DMS153 treated with DMSO at 0.1 percent for 48 hours (cell line): Measurements from ENCODE around the gene SH3D19.
"Not testable (repeated sequence)": the region's sequence is repeated elsewhere in the genome, so short reads cannot be mapped to it uniquely, and the experiment has no call there.

Source experiments
- DNase-seq: peaks from one replicate; lab custom pipeline; 2025; ENCODE audit not compliant: unreplicated experiment; lab: John Stamatoyannopoulos, UW

SH3D19 gene

DNA sequence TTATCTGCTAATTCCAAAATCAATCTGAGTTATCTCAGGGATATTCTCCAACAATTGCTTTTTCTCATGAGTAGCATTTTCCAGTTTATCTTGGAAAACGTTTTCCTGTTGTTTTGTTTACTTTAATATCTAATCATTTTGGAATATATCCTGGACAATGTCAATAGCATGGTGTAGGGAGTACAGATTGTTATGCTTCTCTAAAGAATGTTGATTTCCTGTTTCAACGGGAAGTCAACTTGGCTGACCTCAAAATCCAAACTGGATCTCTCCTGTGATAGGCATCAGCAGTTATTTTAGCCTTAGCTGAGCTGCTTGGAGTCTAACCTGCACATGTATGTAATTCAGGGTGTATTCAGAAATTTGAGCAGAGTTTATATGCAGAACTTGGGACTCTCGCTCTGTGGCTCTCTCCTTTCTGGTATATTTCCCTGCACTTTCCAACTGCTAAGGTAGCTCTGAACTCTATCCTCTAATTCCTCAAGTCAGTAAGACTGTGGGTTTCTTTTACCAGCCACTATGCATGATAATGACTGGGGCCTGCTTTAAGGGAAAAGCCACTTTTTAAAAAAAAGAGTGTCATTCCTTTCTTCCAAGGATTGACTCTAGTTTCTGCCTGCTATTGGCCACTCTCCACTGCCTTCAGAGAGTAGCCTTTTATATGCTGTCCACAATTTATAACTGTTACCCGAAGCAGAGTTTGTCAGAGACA, 40.7 kb downstream of the SH3D19 start:
- DNase-seq: no peak

DNA sequence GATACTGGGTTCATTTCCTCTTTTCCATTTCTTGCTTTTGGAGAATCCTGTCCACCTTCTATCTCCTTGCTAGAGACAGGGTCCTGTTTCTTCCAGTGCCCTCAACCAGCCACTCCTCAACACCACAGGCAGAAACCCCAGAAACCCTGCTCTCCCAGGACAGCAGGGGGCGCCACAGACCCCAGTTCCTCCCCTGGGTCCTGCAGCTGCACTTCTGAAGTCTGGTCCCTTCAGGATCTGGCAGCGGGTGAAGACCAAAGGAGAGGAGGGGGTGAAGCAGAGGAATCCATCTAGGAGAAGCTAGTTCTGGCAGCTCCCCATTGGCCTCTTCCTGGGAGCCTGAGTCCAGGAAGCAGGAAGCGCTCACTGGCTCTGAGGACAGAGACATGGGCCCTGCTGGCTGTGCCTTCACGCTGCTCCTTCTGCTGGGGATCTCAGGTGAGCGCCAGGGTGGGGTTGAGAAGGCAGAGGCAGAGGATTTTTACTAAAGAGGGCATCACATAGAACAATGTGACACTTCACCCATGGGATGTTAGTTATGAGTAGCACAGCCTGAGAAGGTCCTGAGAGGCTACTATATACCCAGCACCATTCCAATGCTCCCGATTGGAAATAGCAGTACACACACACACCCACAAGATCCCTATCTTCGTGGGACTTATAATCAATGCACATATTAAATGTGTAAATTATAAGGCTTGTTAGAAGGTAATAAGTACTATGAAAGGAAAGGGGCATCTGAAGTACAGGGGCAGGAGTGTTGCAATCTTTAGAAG, 48.4 kb downstream of the SH3D19 start, which contains the start of gene PRSS48:
Gene PRSS48 (plus strand): TSS at position 375 of the 776 bp plus-strand sequence. CDS start 12 bp downstream, at position 387.
- peak; percentile 21 for DNase-seq

DNA sequence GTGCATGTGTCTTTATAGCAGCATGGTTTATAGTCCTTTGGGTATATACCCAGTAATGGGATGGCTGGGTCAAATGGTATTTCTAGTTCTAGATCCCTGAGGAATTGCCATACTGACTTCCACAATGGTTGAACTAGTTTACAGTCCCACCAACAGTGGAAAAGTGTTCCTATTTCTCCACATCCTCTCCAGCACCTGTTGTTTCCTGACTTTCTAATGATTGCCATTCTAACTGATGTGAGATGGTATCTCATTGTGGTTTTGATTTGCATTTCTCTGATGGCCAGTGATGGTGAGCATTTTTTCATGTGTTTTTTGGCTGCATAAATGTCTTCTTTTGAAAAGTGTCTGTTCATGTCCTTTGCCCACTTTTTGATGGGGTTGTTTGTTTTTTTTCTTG, 56.5 kb downstream of the SH3D19 start:
- not testable (repeated sequence) for DNase-seq

DNA sequence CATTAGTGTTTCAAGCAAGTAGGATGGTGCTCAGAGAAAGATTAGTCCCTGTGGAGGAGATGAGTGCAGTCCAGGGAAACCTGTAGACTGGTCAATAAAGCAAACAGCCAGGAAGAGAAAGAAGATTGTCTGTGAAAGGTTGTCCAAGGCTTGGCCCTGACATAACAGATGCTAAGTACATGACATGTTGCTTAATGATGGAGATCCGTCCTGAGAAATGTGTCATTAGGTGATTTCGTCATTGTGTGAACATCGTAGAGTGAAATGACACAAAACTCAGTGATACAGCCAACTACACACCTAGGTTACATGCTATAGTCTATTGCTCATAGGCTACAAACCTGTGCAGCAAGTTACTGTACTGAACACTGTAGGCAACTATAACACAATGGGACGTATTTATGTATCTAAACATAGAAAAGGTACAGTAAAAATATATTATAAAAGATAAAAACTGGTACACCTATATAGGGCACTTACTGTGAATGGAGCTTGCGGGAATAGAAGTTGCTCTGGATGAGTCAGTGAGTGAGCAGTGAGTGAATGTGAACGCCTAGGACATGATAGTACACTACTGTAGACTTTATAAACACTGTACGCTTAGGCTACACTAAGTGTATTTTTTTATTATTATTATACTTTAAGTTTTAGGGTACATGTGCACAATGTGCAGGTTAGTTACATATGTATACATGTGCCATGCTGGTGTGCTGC, 57.4 kb downstream of the SH3D19 start:
- DNase-seq: no peak

DNA sequence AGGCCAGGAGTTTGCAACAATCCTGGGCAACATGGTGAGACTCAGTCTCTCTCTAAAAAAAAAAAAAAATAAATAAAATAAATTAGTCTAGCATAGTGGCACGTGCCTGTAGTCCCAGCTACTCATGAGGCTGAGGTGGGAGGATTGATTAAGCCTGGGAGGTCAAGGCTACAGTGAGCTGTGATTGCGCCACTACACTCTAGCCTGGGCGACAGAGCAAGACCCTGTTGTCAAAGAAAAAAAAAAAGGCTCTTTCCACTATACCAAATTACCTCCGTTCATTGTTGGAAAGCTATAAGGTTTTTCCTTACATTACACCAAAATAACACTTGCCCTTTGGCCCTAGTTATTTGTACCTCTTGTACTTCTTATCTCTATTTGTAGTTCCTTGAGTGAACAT, 58.3 kb downstream of the SH3D19 start:
- DNase-seq: no peak

DNA sequence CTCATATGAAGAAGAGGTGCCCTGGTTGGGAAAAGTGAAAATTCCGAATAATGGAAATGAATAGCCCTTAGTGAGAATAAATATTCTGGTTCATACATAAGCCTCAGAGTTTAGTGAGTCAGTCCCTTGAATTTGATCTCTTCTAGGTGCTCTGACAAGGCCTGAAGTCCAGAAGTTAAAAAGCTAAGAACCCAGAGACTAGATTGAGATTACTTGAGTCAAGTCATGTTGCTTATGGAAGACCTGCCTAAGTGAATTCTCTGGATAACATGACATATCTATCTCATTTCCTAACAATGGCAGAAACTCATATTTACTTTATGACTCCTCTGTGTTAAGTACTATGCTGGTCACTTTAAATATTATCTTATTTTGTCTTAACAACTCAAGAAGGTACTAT, 58.9 kb downstream of the SH3D19 start:
- no peak for DNase-seq

DNA sequence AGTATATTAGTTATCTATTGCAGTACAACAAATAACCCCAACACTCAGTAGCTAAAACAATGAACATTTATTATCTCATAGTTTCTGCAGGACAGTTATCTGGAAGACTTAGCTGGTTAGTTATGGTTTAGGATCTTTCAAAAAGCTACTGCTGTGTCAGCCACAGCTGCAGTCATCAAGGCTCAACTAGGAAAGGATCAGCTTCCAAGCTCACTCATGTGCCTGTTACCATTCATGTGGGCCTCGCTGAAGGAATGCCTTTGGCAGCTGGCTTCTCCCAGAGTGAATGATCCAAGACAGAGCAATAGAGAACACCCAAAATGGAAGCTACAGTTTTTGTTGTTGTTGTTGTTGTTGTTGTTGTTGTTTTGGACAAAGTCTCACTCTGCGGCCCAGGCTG, 62.0 kb downstream of the SH3D19 start:
- no peak for DNase-seq

DNA sequence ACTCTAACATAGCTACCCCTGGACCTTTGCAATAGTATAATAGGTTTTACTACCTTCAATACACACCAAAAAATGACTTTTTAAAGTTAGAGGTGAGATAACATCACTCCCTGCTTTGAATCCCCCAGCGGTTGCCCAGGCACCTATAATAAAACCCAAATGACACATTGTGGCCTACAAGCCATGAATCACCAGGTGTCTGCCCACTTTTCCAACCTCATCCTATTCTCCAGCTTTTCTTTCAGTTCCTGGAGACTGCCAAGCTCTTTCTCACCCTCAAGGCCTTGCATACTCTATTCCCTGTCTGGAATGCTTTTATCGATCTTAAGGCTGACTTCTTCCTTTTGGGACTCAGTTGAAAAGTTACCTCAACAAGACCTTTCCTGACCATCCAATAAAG, 64.9 kb downstream of the SH3D19 start:
- no peak for DNase-seq

DNA sequence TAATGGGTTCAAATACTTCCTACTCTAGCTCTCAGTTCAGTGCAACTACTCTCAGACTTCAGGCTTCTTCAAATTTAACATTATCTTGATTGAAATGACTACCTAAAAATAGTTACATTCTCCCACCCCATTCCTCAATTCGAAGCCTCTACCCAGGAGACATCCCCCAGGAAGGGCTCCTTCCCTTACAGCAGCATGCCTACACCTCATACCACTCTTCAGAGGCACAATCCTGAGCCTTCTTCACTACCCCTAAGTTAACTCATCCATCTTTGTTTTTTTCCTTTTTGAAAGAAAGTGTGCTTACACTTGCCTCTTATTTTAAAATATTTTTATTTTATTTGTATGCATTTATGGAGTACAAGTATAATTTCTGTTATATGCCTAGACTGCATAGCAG, 65.7 kb downstream of the SH3D19 start:
- no peak for DNase-seq

DNA sequence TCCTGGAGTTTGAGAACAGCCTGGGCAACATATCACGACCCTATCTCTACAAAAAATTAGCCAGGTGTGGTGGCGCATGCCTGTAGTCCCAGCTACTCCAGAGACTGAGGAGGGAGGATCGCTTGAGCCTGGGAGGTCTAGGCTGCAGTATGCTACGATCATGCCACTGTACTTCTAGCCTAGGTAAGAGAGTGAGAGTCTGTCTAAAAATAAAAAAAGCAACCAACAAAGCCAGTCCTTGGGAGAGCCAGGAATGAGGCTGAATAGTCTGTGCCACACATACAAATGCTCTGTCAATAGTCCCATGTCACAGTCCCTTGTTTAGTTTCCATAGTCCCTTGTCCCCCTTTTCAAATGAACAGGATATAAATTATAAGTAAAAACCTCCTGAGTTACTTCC, 67.7 kb downstream of the SH3D19 start:
- DNase-seq: no peak

DNA sequence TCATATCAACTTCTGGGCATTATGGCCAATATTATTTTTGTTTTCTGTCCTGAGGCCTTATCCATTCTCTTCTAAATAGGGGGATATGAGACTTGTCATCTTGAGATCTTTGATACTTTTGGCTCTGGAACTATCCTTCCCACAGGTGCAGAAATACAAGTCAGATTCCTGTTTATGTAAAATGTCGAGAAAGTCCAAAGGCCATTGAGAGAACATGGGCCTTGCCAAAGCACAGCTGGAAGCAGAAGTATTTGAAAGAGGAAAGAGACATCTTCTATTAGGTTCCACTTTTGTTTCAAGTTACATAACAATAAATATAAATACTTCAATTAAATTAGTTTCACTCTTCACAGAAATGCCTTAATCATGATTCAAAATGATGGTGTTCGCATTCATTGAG, 69.3 kb downstream of the SH3D19 start:
- DNase-seq: no peak

DNA sequence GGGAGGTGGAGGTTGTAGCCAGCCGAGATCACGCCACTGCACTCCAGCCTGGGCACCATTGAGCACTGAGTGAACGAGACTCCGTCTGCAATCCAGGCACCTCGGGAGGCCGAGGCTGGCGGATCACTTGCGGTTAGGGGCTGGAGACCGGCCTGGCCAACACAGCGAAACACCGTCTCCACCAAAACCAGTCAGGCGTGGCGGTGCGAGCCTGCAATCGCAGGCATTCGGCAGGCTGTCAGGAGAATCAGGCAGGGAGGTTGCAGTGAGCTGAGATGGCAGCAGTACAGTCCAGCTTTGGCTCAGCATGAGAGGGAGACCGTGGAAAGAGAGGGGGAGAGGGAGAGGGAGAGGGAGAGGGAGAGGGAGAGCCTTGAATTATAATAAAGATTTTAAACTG, 69.7 kb downstream of the SH3D19 start:
- not testable (repeated sequence) for DNase-seq

DNA sequence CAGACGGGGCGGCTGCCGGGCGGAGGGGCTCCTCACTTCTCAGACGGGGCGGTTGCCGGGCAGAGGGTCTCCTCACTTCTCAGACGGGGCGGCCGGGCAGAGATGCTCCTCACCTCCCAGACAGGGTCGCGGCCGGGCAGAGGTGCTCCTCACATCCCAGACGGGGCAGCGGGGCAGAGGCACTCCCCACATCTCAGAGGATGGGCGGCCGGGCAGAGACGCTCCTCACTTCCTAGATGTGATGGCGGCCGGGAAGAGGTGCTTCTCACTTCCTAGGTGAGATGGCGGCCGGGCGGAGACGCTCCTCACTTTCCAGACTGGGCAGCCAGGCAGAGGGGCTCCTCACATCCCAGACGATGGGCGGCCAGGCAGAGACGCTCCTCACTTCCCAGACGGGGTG, 70.2 kb downstream of the SH3D19 start:
- not testable (repeated sequence) for DNase-seq

DNA sequence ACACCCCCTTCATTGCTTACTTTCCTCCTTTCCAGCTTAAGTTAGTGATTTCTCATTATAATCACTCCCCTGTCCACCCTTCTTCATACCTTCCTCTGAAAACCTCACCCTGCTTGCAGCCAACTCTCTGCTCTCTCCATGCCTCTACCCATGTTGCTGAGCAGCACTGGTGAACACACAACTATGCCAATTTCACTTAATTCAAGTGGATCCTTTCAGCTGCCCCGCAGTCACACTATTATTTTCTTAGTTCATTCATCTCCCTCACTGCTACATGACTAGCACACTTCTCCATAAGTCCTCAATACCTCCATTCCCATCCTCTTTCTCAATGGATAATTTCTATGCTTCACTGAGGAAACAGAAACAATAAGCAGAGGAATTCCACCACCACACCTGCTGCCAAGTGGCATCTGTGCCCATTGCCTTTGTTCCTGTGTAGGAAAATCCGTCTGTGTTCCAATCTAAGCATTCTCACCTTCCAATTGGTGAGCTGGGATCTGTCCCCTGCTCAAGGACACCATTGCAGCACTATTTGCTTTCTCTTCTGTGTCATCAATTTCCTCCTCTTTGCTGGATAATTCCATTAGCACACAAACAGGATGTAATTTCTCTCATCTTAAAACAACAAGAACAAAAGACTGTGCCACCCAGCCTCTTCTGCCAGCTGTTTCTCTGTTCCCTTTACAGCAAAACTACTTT, 73.7 kb downstream of the SH3D19 start:
- DNase-seq: peak; percentile 4

DNA sequence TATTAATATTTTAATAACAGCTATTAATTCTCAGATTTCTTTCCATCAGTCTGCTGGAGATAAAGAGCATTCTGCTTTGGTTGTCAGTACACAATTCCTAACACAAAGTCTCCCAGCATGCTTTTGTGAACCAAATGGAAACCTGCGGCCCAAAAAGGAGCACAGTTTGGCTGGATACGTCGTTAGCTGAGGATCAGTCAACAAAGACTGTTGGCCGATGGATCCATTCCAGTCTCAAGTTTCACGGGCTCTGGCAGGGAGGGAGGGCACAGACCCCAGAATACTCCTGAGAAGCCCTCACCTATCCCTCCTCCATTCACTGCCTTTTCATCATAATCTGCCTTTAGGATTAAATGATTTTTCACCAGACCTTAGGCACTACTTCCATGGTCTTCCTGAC, 74.7 kb downstream of the SH3D19 start:
- no peak for DNase-seq

DNA sequence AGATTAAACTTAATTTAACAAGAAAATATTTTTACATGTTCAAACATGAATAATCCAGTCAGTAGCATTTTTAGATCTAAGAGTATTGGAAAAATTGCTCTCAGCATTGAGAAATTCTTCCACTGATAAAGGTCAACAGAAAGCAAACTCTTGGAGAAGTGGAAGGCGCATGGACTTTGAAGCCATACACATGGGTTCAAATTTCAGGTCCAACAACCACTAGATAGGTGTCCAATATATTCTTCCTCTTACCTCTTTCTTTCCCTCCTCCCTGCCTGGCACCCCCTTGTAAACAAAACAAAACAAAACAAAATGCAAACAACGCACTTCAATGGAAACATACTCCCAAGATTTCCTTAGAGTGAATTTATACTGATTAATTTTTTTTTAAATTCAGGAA, 76.9 kb downstream of the SH3D19 start:
- no peak for DNase-seq

DNA sequence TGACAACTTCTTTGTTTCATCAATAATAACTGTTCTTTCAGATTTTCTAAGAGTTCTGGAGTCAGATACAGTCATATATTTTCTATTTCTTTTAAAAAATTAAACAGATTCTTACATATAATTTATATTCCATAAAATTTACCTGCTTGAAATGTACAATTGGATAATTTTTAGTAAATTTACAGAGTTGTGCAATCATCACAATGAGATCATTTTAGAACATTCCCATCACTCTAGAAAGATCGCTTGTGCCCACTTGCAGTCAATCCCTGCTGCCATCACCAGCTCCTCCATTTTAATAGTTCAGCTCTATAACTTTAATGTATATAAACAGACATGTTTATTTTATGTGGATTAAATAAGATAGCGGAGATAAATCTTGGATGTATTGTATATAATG, 78.0 kb downstream of the SH3D19 start:
- DNase-seq: no peak

DNA sequence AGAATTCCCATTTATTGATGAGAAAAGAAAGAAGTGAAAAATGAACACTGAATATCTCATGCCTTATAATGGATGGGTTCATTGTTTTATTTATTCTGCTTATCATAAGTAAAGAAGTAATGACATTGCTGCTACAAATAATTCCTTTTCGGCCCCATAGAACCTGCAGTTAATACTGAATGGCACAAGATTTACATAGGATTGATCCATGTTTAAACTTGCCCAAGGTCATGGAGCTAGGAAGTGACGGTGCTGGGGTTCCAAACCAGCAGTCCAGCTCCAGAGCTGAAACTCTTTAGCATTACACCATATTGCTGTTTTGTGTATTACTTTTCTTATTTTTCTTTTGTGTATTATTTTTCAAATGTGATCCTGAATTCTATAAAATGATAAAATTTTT, 78.7 kb downstream of the SH3D19 start:
- no peak for DNase-seq

DNA sequence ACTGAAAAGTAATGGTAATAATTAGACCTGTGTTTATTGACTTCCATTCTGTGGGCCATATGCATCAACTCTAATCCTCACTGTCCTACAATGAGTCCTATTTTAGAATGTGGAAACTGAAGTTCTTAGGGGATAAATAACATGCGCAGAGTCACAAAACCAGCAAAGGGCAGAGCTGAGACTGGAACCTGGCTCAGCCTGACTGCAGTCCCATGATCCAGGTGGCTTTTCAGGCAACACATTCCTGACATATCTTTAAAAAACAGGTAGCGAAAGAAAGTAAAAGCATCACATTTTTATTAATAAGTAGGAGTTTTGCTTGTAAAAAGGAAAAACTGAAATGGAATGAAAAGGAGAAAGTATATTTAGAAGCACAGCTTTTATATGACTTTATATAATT, 83.1 kb downstream of the SH3D19 start:
- DNase-seq: no peak

DNA sequence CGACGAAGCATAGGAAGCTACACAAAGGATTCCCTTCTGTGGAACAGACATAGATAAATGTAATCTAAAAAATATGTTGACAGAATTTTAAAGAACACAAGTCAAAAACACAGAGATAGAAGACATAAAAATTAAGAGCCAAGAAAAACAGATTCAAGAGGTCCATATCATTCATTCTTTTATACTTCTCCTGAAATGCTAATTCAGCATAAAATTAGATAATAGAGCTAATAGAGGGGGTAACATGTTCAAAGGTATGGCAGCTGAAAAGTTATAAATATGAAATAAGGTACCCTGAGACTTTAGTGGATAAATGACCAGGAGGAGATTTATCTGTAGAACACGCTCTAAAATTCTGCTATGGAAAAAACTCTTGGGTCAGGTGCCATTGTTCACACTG, 85.8 kb downstream of the SH3D19 start:
- DNase-seq: no peak

DNA sequence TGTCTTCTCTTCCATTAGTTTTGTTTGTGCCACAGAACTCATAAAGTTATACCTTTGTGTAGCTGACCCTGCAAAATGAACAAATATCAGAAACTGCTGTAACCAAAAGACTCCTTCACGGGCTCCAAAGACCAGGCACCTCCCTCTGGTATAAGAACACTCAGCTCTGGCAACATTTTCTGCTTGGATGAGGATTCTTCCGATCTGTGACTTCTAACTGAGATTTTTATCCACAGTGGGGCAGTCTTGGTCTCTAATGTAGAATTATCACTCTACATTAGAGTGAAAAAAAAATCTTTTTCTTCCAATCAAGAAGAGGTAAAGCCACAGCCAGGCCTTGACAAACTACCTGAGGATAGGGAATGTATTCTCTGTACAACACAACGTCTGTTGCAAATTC, 86.9 kb downstream of the SH3D19 start:
- no peak for DNase-seq
